Chondrocyte (in vitro differentiated cells): ENCODE results near the gene ADGRE1. TPM values are rescaled to one million over a fixed set of nuclear protein-coding genes. Genes with fewer than 3 reads are reported as not detected.

Experiments
- DNase-seq: peaks from one replicate; pipeline ENCODE4 v3.0.0; 2021; ENCODE audit warnings: mixed read lengths, low spot score
- H3K27ac Mint-ChIP-seq: one replicate; pipeline ENCODE4 v1.8.0; 2021; ENCODE audit warnings: mild to moderate bottlenecking, moderate library complexity, mixed read lengths; ENCODE audit not compliant: unreplicated experiment
- H3K27me3 Mint-ChIP-seq: 2 replicates; pipeline ENCODE4 v1.8.0; 2021; ENCODE audit warnings: low read depth, mixed read lengths
- H3K36me3 Mint-ChIP-seq: 2 replicates; pipeline ENCODE4 v1.8.0; 2021; ENCODE audit warnings: low read depth, mixed read lengths
- H3K4me1 Mint-ChIP-seq: 2 replicates; pipeline ENCODE4 v1.8.0; 2021; ENCODE audit warnings: low read depth, mild to moderate bottlenecking, mixed read lengths
- H3K4me3 Mint-ChIP-seq: one replicate; pipeline ENCODE4 v1.8.0; 2021; ENCODE audit warnings: mild to moderate bottlenecking, moderate library complexity, mixed read lengths; ENCODE audit not compliant: unreplicated experiment
- H3K9me3 Mint-ChIP-seq: 2 replicates; pipeline ENCODE4 v1.8.0; 2021; ENCODE audit warnings: low read depth, mixed read lengths
- total RNA-seq: library from RNA; stranded (reverse); gene quantifications from 3 replicates; pipeline ENCODE4 v1.2.1, GENCODE V29; 2021
- TF ChIP-seq, protein P1 (sequence below): fragments of 200-600 bp; sonication (generic); IDR thresholded peaks from 2 replicates; pipeline ENCODE4 v1.5.0; 2021; ENCODE audit warnings: antibody characterized with exemption, mild to moderate bottlenecking, moderate library complexity

ADGRE1 gene
- total RNA-seq, 1 donor from 2014 or later = not detected

DNA sequence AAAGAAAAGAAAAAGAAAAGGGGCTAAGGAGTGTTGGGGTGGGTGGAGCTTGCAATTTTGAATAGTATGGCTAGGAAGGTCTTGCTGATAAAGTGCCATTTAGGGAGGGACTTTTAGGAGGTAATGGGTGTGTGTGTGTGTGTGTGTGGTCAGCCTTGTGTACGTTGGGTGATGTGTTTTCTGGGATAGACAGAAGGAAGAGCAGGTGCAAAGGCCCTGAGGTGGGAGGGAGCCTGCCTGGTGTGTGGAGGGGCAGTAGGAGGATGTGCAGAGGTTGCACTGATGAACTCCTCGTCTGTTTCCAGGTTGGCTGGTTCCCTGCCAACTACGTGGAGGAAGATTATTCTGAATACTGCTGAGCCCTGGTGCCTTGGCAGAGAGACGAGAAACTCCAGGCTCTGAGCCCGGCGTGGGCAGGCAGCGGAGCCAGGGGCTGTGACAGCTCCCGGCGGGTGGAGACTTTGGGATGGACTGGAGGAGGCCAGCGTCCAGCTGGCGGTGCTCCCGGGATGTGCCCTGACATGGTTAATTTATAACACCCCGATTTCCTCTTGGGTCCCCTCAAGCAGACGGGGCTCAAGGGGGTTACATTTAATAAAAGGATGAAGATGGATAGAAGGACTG, 30.5 kb upstream of the ADGRE1 start:
- DNase-seq = no peak
- H3K9me3 Mint-ChIP-seq = no peaks in the 10 kb centered on the region
- no peaks in the 10 kb centered on the region for H3K4me1 Mint-ChIP-seq
- H3K4me3 Mint-ChIP-seq = no peak overlapping the region
- H3K27ac Mint-ChIP-seq = no peak overlapping the region
- peaks cover 2% of the 10 kb centered on the region for H3K36me3 Mint-ChIP-seq
- TF ChIP-seq, protein P1, sequence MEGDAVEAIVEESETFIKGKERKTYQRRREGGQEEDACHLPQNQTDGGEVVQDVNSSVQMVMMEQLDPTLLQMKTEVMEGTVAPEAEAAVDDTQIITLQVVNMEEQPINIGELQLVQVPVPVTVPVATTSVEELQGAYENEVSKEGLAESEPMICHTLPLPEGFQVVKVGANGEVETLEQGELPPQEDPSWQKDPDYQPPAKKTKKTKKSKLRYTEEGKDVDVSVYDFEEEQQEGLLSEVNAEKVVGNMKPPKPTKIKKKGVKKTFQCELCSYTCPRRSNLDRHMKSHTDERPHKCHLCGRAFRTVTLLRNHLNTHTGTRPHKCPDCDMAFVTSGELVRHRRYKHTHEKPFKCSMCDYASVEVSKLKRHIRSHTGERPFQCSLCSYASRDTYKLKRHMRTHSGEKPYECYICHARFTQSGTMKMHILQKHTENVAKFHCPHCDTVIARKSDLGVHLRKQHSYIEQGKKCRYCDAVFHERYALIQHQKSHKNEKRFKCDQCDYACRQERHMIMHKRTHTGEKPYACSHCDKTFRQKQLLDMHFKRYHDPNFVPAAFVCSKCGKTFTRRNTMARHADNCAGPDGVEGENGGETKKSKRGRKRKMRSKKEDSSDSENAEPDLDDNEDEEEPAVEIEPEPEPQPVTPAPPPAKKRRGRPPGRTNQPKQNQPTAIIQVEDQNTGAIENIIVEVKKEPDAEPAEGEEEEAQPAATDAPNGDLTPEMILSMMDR = no peak
- peaks cover 32% of the 10 kb centered on the region for H3K27me3 Mint-ChIP-seq

DNA sequence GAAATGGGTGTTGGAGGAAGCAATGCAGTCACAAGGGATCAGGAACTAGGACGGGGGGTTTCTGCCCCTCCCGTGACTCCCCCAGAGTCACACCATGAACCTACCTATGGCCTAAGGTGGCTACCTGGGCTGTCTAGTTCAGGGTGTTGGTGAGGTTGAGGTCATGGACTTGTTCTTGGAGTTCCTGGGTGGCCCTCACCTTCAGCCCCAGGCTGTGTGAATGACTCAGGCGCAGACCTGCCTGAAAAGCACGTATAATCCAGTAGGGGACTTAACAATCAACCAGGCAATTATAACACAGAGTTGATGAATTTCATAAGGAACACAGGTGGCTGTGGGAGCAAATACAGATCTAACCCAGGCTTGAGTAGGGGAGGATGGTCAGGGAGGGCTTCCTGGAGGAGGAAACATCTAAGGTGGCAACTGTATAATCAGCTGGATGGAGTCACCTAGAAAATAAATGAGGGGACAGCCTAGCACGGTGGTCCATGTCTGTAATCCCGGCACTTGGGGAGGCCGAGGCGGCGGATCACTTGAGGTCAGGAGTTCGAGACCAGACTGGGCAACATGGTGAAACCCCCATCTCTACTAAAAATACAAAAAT, 25.6 kb upstream of the ADGRE1 start:
- Mint-ChIP-seq H3K4me3 (no peak overlapping the region), H3K36me3 (no peaks in the 10 kb centered on the region), H3K4me1 (peaks cover 5% of the 10 kb centered on the region), H3K9me3 (no peaks in the 10 kb centered on the region), H3K27me3 (peaks cover 17% of the 10 kb centered on the region), H3K27ac (no peak overlapping the region)
- no peak for DNase-seq
- TF ChIP-seq, protein P1 = no peak

DNA sequence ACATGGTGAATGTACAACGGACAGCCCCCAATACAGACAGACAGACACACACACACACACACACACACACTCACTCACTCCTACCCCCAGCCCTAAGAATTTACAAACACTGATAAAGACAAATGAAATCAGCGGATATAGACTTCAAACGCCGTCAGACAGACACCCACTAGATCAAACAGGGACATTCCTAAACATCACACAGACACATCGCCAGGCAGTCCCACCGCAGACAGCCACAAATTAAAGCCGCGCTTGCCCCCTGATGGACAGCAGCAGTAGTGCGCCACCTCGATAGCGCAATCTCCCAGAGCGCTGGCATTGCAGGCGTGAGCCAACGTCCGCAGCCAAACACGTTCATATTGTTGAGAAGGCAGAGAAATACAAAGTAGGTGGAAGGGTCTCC, 24.7 kb upstream of the ADGRE1 start:
- peaks cover 5% of the 10 kb centered on the region for H3K4me1 Mint-ChIP-seq
- H3K27me3 Mint-ChIP-seq = peaks cover 12% of the 10 kb centered on the region
- H3K36me3 Mint-ChIP-seq = no peaks in the 10 kb centered on the region
- H3K9me3 Mint-ChIP-seq = no peaks in the 10 kb centered on the region
- TF ChIP-seq, protein P1 = peak; percentile 87
- H3K27ac Mint-ChIP-seq = peak overlapping the region; percentile 83
- H3K4me3 Mint-ChIP-seq = peak overlapping the region; percentile 68
- no peak for DNase-seq

DNA sequence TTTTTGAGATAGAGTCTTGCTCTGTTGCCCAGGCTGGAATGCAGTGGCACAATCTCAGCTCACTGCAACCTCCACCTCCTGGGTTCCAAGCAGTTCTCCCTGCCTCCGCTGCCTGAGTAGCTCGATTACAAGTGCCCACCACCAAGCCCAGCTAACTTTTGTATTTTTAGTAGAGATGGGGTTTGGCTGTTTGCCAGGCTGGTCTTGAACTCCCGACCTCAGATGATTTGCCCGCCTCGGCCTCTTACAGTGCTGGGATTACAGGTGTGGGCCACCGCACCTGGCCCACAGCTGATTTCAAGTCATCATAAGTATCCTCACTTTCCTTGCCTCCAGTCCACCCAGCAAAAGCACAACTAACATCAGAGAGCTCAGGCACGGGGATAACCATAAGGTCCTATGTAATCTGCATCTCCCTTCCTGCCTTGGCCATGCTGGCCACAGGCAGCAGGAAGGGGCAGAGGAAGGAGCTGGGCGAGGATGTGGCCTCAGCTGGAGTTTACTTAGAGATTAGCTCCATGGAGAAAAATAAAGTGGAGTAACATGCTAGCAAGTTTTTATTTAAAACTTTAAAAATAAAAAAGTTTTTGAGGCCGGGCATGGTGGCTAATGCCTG, 22.9 kb upstream of the ADGRE1 start:
- peaks cover 17% of the 10 kb centered on the region for H3K27me3 Mint-ChIP-seq
- H3K4me1 Mint-ChIP-seq = peaks cover 5% of the 10 kb centered on the region
- TF ChIP-seq, protein P1 = no peak
- H3K27ac Mint-ChIP-seq = no peak overlapping the region
- H3K9me3 Mint-ChIP-seq = no peaks in the 10 kb centered on the region
- DNase-seq = no peak
- no peaks in the 10 kb centered on the region for H3K36me3 Mint-ChIP-seq
- H3K4me3 Mint-ChIP-seq = no peak overlapping the region

DNA sequence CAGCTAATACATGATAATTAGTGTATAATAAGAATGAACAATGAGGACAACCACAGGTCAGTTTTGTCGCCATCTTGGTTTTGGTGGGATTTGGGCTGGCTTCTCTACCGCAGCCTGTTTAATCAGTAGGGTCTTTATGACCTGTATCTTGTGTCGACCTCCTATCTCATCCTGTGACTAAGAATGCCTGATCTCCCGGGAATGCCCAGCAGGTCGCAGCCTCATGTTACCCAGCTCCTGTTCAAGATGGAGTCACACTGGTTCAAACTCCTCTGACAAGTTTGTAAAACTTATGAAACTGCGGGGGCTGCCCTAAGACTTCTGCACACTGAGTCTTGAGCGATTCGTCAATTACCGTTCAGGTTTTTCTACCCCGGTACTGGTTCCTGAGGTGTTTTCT, 21.5 kb upstream of the ADGRE1 start:
- H3K9me3 Mint-ChIP-seq = no peaks in the 10 kb centered on the region
- DNase-seq = no peak
- H3K4me3 Mint-ChIP-seq = no peak overlapping the region
- peaks cover 19% of the 10 kb centered on the region for H3K27me3 Mint-ChIP-seq
- no peak overlapping the region for H3K27ac Mint-ChIP-seq
- H3K4me1 Mint-ChIP-seq = peaks cover 5% of the 10 kb centered on the region
- no peaks in the 10 kb centered on the region for H3K36me3 Mint-ChIP-seq
- TF ChIP-seq, protein P1 = no peak
